ENCODE data around the gene RUNX2.

- TF ChIP-seq CTCF (IDR thresholded peaks at IDR 0.05; ENCODE audit: control extremely low read depth in 1 of 3, insufficient read depth in 1 of 3, low read depth in 1 of 3, low read length in 3 of 3) (no peak), EP300 (IDR thresholded peaks at IDR 0.05; ENCODE audit: borderline replicate concordance in 1 of 2, low read depth in 2 of 2, low read length in 2 of 2) (no peak), SP4 (IDR thresholded peaks at IDR 0.05; ENCODE audit: low read length) (no peak)
These were observed 375.0 kb downstream of the RUNX2 start for GRCh38 chr6:45702849-45703739.

Measured in H1 (cell line).